Posterior vena cava (tissue), 2 donors: ENCODE results near the gene ARHGAP32. TPM values are rescaled to one million over a fixed set of nuclear protein-coding genes. Genes with fewer than 3 reads are reported as not detected.
"Not testable (repeated sequence)": the region's sequence is repeated elsewhere in the genome, so short reads cannot be mapped to it uniquely, and the experiment has no call there.

Source experiments
- DNase-seq: peaks from one replicate; pipeline ENCODE4 v3.0.0-alpha.2; 2020; ENCODE audit warnings: low spot score
- intact Hi-C, 2 donors: fragments of 100-400 bp; cut with DNase I; formaldehyde crosslinking; loops; one replicate each; pipeline versions ENCODE4 v1.14.1 to v1.14.2; 2022 to 2023
- total RNA-seq, 2 donors: library from RNA; stranded (reverse); fragmentation: NEBNext Ultra II Directional; extraction: Animal tissue kit (Norgen Biotek cat#: 25700); gene quantifications; one replicate each; pipeline ENCODE4 v1.2.1, GENCODE V29; 2021
- donor health status: DM: yes; HTN: yes; CAD: no.
- donor health status: DM: yes; HTN: yes; CAD: no.

Gene ARHGAP32
- total RNA-seq, 2 donors from 2014 or later = 9.9 to 14.5 TPM

DNA sequence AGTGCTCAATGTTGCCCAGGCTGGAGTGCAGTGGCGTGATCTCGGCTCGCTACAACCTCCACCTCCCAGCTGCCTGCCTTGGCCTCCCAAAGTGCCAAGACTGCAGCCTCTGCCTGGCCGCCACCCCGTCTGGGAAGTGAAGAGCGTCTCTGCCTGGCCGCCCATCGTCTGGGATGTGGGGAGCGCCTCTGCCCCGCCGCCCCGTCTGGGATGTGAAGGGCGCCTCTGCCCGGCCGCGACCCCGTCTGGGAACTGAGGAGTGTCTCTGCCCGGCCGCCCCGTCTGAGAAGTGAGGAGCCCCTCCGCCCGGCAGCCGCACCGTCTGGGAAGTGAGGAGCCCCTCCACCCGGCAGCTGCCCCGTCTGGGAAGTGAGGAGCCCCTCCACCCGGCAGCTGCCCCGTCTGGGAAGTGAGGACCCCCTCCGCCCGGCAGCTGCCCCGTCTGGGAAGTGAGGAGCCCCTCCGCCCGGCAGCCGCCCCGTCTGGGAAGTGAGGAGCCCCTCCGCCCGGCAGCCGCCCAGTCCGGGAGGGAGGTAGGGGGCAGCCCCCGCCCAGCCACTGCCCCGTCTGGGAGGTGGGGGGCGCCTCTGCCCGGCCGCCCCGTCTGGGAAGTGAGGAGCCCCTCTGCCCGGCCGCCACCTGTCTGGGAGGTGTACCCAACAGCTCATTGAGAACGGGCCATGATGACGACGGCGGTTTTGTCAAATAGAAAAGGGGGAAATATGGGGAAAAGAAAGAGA lies 63.1 kb downstream of the ARHGAP32 start:
- intact Hi-C loops, DNase-seq: not testable (repeated sequence)

DNA sequence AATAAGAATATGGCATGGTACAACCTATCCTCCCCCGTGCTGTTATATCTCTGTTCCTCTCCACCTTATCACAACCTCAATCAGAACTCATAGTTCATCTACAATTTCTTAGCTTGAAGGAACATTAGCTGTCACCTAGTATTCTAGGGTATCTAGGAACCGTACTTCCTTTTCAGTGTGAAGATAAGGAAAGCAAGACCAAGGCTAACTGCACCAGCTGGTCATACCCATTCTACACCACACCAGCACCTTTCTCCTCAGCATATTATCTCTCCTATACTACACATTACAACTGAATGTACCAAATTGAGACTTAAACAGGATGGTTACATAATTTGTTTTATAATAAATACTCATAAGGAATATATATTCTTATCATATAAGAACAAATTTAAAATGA lies 73.1 kb downstream of the ARHGAP32 start:
- intact Hi-C loops = loop anchor here (5.0 kb wide), 1 partner anchor 213 kb away; no protein-coding TSS in a partner anchor
- no peak for DNase-seq

- intact Hi-C loops = loop anchor here (5.0 kb wide), 1 partner anchor 215 kb away; no protein-coding TSS in a partner anchor
- DNase-seq = no peak
Observed at GRCh38 chr11:129117595-129118350, 74.4 kb downstream of the ARHGAP32 start.

DNA sequence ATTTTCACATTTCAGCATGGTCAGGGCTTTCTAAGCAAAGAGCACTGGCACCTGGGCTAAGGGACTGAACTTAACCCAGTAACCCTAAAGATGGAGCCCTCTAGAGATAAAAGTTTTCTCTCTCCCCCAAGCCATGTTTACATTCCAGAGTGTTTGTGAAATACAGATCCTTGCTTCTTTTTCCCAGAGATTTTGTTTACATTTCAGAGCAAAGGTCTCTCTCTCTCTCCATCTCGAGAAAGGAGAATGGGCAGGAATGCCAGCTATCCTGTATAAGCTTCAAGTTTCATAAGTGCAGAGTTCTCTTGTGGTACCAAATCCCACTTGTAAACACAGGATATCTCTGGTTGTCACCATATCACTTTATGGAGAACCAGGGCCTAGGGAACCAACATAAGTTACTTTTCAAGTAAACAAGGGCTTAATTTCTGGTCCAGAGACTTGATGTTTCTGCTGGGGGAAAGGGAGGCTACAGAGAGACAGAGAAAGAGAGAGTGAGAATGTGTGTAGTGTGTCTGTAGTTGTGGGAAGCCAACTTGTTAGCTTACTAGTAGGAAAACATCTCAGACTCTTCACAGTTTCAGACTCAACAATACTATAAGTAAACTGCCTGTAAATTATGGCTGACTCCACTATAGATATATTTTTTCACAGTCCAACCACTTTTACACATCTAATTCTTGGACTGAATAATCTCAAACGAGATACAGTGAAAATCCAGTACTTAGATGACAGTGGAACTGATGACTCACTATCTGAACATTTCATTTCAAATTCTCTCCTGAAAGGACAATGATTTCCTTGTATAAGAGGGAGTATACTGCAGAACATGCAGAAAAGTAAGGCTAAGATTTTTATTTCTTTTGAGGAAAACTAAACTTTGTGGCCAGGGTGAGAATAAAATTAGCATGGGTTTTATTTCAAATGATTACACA lies 76.2 kb downstream of the ARHGAP32 start:
- DNase-seq = no peak
- intact Hi-C loops = loop anchor here (5.0 kb wide), 1 partner anchor 216 kb away; no protein-coding TSS in a partner anchor

- intact Hi-C loops = no loop called here
- DNase-seq = no peak
Observed at GRCh38 chr11:129109701-129110100, 82.4 kb downstream of the ARHGAP32 start.

DNA sequence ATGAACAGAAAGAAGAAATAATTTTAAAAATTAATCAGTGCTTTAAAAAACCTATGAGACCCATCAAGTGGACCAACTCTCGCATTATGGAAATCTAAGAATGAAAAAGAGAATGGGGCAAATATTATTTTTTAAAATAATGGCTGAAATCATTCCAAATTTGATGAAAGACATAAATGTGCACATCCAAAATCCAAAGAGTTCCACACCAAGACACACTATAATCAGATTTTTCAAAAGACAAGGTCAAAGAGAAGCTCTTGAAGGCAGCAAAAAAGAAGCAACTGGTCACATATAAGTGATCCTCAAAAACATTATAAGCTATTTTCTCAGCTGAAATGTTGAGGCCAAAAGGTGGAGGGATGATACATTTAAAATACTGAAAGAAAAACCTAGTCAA lies 85.3 kb downstream of the ARHGAP32 start:
- DNase-seq = no peak
- intact Hi-C loops = no loop called here

DNA sequence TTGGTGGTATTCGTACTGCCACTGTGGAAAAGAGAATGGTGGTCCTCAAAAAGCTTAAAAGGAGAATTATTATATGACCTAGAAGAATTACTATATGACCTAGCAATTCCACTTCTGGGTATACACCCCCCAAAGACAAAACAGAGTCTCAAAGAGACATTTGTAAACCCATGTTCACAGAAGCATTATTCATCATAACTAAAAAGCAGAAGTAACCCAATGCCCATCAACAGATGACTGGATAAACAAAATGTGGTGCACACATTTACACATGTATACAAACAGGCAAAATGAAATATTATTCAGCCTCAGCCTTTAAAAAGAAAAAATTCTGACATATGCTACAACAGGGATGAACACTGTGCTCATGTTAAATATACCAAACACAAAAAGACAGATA lies 89.4 kb downstream of the ARHGAP32 start:
- intact Hi-C loops = no loop called here
- no peak for DNase-seq

GRCh38 chr11:129102225-129102624 lies 89.9 kb downstream of the ARHGAP32 start:
- no peak for DNase-seq
- intact Hi-C loops = no loop called here

- DNase-seq = no peak
- intact Hi-C loops = no loop called here
Observed at GRCh38 chr11:129093283-129093682, 98.8 kb downstream of the ARHGAP32 start.

DNA sequence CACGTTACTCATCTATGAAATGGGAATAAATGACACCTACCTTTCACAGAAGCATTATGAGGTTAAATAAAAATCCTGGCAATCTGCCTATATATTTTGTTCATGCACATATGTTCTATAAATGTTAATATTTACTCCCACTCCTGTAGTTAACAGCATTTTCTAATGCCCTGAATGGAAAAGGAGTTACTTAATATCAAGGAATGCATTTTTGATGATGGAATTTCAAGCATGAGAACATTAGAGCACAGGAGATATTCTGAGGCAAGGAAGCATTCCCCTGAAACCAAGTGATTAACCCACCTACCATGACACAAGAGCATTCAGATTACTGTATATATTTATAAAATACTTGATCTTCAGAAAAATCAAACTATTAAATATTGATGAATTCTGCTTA lies 102.1 kb downstream of the ARHGAP32 start:
- intact Hi-C loops = no loop called here
- no peak for DNase-seq

GRCh38 chr11:129089279-129089678 lies 102.8 kb downstream of the ARHGAP32 start:
- no peak for DNase-seq
- intact Hi-C loops = no loop called here

- no peak for DNase-seq
- intact Hi-C loops = no loop called here
Observed at GRCh38 chr11:129086976-129087375, 105.1 kb downstream of the ARHGAP32 start.

- DNase-seq = no peak
- intact Hi-C loops = loop anchor here in 1 of 2 donors (5.0 kb wide), 1 partner anchor 965 kb away; no protein-coding TSS in a partner anchor
Observed at GRCh38 chr11:129077191-129077590, 114.9 kb downstream of the ARHGAP32 start.

DNA sequence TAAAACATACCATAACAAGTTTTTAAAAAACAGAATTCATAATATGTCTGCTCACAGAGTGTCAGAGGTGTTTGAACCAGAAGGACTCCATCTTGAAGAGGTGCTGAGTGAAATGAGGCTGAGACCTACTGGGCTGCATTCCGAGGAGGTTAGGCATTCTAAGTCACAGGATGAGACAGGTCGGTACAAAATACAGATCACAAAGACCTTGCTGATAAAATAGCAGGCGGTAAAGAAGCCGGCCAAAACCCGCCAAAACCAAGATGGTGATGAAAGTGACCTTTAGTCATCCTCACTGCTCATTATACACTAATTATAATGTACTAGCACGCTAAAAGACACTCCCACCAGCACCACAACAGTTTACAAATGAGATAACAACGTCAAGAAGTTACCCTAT lies 116.4 kb downstream of the ARHGAP32 start:
- intact Hi-C loops = loop anchor here in 1 of 2 donors (5.0 kb wide), 1 partner anchor 963 kb away; no protein-coding TSS in a partner anchor
- DNase-seq = no peak

- intact Hi-C loops = no loop called here
- no peak for DNase-seq
Observed at GRCh38 chr11:129067454-129067853, 124.7 kb downstream of the ARHGAP32 start.

GRCh38 chr11:129066229-129066628 lies 125.9 kb downstream of the ARHGAP32 start:
- intact Hi-C loops = no loop called here
- no peak for DNase-seq

- intact Hi-C loops = no loop called here
- DNase-seq = no peak
Observed at GRCh38 chr11:129063118-129063517, 129.0 kb downstream of the ARHGAP32 start.

DNA sequence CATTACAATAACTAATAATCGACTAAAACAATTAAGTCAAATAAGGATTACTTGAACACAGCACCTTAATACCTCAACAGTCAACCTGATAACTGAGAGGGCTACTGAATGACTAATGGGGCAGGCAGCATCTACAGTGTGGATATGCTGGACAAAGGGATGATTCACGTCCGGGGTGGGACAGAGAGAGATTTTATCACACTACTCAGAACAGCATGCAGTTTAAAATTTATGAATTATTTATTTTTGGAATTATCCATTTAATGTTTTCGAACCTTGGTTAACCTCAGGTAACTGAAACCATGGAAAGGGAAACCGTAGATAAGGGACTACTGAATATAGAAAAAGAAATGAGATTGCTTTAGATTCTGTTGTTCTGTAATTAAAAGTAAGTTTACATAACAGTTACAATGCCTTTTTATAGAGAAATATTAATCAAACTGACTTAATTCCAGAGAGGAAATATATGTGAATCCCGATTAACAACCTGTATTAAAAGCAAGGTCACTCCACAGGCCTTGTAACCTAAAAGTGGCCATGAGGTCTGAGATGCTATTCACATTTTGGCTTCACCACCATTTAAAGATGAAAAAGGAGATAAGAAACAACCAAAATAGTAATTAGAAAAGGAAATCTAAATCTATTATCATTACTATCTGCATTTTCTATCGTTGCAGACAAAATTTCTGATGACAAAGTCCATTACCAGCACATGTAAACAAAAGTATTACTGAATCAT lies 130.5 kb downstream of the ARHGAP32 start:
- intact Hi-C loops = no loop called here
- DNase-seq = no peak

- no peak for DNase-seq
- intact Hi-C loops = no loop called here
Observed at GRCh38 chr11:129056916-129057315, 135.2 kb downstream of the ARHGAP32 start.
